PC-9 (cell line): ENCODE measurements around the gene COG5.

ENCODE experiments used
- CTCF ChIP-seq: fragments of 200-600 bp; sonication (generic); conservative IDR thresholded peaks from 2 replicates; pipeline ENCODE4 v1.6.1; 2017; ENCODE audit warnings: mixed run types, antibody characterized with exemption, mild to moderate bottlenecking, moderate library complexity
- EZH2 ChIP-seq: fragments of 200-600 bp; sonication (generic); IDR thresholded peaks from 2 replicates; pipeline ENCODE4 v1.8.0; 2017; ENCODE audit warnings: antibody characterized with exemption, low read depth

GRCh38 chr7:107492875-107493274 is 70.8 kb downstream of the COG5 start:
- TF ChIP-seq CTCF: no peak
- no peak for TF ChIP-seq EZH2
